GM20431 (cell line): ENCODE measurements around the gene NT5DC2.
"Not testable (repeated sequence)": the region's sequence is repeated elsewhere in the genome, so short reads cannot be mapped to it uniquely, and the experiment has no call there.

Experiments
- in situ Hi-C: fragments of 300-500 bp; cut with MseI, MboI; formaldehyde crosslinking; loops from one replicate; pipeline ENCODE4 v1.15.0; 2020; ENCODE audit warnings: low sequenced_read_pairs; ENCODE audit not compliant: unreplicated experiment

NT5DC2 gene

GRCh38 chr3:52537726-52538421 lies 4.2 kb upstream of the NT5DC2 start:
- in situ Hi-C loops, result no loop called here

DNA sequence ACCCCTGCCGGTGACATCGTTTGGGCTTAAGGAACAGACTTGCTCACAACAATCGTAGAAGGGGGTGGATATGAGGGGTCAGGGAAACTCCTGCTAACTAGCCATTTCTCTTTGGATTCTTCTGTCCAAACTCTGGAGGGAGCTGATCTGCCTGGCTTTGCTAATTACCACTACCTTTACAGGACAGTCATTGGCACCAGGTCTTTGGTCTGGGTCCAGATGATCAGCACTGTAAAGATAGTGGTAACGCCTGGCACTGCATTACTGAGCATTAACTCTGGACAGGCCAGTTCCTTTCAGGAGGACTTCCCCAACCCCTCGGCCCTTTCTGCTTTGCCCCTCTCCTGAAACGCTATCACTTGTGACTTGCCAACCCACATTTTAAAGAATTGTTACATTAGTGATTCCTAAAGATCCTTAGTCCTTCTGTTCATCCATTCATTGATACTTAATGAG lies 3.5 kb upstream of the NT5DC2 start:
- in situ Hi-C loops, result no loop called here

GRCh38 chr3:52536369-52537164 lies 2.9 kb upstream of the NT5DC2 start, which contains the start of gene UQCC5:
TSS of gene UQCC5 (plus strand) at chr3:52536605. CDS start at chr3:52536756, 151 bp downstream.
- in situ Hi-C loops, result no loop called here

GRCh38 chr3:52536112-52536368 lies 2.4 kb upstream of the NT5DC2 start:
- in situ Hi-C loops, result no loop called here

GRCh38 chr3:52535411-52536111 lies 1.9 kb upstream of the NT5DC2 start:
- in situ Hi-C loops, result no loop called here

- in situ Hi-C loops, result no loop called here
Measured at GRCh38 chr3:52534281-52535183, 875 bp upstream of the NT5DC2 start.

- in situ Hi-C loops, result no loop called here
Measured at GRCh38 chr3:52532838-52533622, 627 bp downstream of the NT5DC2 start.

DNA sequence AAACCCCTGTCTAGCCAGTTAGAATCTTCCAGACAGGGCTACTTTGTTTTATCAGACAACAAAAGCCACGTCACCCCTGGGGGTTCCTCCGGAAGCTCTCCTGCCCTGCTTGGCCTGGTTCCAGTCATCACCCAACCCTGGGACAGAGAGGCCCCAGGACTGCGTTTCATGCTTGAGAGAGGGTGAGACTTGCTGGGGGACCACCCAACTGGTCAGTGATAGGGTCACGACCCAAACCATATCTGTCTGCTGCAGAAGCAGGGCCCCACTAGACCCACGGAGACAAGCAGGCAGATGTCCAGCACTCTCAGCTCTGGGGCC lies 1.2 kb downstream of the NT5DC2 start:
- in situ Hi-C loops, result no loop called here

GRCh38 chr3:52531860-52532516 lies 1.7 kb downstream of the NT5DC2 start:
- in situ Hi-C loops, result no loop called here

DNA sequence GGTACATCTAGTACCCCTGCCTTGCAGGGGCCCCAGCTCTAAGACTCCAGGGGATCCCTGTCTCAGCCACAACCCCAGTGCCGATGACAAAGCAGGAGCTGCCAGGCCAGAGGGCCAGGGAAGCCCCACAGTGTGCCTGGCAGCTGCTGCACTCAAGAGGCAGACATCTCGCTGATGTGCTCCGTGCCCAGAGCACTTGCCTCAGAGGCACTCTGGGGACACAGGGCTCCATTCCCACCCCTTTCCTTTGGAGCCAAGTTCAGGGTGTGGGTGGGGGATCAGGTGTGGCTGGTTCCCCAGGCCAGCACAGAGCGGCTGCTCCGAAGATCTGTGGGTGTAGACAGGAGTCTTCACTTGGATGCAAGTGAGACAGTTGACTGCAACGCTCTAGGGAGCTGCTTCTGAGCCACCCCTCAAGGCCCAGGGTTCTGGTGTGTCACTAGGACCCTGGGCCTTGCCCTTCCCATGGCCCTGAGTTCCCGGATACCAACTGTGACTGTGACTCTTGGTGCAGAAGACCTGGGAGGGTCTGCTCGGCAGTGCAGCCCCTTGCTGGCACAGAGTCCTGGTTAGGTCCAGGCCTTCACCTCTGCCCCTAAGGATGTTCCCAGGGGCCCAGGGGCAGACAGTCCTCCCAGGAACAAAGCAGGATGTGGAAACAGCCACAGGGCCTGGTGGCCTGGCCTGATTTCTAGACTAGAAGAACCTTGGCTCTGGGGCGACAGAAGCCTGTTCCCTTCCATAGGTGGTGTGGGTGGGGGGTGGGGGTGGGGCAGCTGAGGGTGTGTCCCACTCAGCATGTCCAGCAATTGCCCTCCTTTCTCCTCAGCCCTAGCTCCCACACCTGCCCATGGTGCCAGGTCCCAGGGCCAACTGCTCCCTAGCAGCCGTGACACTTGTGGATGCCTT lies 2.5 kb downstream of the NT5DC2 start:
- in situ Hi-C loops, result no loop called here

- in situ Hi-C loops, result no loop called here
Measured at GRCh38 chr3:52529376-52530333, 4.0 kb downstream of the NT5DC2 start.

DNA sequence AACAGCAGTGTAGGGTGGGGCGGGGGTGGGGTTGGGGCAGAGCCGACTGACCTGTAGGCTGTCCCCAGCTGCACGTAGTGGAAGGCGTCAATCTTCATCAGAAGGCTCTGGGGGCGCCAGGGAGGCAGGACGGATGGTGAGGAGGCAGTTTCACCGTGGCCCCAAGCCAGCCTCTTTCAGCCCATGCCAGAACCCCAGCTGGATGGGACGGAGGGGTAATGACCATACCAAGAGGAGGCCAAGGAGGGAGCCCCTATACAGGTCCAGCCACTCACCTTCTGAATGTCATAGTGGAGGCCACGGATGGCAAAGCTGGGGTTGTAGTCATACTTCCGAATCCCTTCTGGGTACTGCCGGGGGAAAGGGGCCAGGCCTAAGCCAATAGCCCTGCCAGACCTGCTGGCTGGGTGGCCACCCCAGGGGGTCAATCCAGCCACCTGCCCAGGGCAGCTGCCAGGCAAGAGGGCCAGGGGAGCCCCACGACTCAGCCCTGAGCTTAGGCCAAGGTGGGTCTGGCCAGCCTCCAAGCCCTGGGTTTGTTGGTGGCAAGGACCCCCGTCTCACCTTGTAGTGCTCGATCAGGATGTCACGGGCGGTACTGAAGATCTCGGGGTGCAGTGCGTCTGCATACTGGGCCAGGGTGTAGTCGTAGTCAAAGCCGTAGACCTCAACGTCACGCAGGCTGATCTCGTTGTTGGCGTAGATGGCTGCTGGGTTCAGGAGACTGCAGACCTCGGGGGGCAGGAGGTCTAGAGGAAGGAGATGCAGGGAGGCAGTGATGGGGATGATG lies 4.9 kb downstream of the NT5DC2 start:
- in situ Hi-C loops, result no loop called here

GRCh38 chr3:52527732-52528585 lies 5.7 kb downstream of the NT5DC2 start:
- in situ Hi-C loops, result no loop called here

DNA sequence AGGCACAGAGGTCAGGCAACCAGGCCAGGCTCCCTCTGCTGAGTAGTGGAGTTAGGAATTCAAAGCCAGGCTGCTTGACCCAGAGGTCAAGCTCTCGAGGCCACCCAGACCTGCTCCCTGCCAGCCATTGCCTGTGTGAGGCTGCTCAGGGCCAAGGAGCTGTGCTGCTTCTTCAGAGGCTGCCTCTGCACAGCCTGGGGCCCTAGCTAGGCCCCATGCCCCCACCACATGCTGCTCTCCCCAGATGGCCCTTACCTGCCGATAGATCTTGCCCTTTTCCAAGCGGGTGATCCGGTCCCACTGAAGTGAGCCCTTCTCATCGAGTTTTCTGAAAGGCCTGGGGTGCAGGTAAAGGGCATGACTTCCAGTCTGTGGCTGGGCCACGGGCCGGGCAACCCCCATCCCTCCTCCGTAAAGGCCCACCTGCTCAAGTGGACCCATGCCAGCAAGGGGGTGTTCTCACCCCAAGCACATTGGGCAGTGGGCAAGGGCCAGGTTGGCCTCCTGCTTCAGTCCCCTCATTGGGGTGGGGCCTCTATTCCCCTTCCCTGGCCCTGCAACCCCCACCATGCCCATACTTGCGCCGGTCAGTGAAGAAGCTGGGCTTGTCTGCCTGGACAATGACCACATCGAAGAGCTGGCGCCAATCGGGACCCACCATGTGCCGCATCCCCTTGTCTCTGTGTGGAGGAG lies 6.5 kb downstream of the NT5DC2 start:
- in situ Hi-C loops, result no loop called here

GRCh38 chr3:52526671-52527038 lies 7.0 kb downstream of the NT5DC2 start:
- in situ Hi-C loops, result not testable (repeated sequence)
